GM18526 (cell line): ENCODE measurements around the gene FAM118A.

Source experiments
- POLR2A ChIP-seq: IDR thresholded peaks from 3 replicates; pipeline ENCODE4 v1.6.1; 2011; ENCODE audit not compliant: insufficient read length; ENCODE audit errors: extremely low read depth

FAM118A gene

DNA sequence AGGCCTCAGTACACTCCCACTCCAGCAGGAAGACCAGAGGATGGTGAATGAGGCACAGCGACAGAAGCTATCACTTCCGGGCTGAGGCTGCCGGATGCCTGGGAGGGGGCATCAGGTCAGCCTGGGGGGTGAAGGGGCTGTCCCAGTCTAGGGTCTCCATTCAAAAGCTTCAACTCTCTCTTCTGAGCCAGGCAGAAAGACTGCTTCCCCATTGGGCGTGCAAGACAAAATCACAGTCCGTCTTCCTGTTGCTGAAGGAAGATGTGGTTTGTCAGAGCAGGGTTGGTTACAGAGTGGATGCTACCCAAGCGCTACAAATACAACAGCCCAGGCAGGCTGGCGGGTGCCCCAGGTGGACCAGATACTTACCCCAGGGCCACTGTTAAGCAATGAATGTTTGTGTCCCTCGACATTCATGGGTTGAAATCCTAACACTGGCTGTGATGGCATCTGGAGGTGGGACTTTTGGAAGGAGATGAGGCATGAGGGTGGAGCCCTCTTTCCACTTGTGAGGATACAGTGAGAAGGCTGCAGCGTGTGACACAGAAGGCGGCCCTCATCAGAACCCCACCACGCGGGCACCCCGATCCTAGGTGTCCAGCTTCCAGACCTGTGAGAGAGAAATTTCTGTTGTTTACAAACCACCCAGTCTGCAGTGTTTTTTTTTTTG, 13.0 kb upstream of the FAM118A start:
- TF ChIP-seq POLR2A = no peak

DNA sequence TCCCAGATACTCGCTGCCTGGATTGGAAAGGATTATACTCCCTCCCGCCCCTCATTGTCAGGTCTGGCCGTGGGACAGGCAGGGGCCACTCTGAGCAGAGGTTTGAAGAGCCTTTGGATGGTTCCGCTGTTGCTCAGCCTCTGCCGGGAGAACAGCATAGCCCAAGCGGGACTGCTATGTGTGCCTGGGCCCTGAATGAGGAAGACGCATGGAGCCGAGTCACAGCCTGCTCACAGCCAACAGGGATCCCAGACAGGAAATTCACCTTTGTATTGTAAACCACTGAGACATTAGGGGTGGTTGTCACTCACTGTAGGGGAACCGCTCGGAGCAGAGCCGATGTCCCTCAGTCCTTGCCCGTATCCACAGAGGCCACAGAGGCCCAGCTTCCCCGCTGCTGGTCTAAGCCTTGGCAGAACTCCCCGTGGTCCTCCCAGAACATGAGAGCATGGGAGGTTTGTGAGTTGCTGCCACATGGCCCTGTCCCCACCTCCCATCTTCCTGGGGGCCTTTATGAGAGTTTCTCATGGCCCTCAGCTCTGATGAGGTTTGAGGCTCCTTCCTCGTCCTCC, 10.7 kb upstream of the FAM118A start:
- TF ChIP-seq POLR2A = no peak

DNA sequence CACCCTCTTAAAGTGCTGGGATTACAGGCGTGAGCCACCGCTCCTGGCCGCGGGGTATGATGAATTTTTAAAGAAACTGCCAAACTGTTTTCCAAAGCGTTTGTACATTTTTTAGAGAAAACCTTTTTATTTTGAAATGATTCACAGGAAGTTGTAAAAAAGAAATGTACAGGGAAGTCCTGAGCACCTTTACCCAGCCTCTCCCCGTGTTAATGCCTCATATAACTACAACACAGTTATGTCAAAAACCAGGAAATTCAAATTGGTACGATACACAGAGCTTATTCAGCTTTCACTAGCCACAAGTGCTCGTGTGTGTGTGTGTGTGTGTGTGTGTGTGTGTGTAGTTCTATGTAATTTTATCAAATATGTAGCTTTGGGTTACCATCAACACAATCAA, 7.0 kb upstream of the FAM118A start:
- TF ChIP-seq POLR2A = no peak

DNA sequence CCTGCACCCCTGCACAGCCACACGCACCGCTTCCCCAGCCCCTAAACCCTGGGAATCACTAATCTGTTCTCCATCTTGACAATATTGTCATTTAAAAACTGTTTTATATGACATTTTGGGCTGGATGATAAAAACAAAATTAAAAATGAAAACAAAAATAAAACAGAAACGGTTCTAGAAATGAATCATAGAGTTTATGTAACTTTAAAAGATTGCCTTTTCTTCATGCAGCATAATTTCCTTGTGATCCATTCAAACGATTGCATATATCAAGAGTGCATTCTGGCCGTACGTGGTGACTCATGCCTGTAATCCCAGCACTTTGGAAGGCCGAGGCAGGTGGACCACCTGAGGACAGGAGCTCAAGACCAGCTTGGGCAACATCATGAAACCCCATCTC, 6.6 kb upstream of the FAM118A start:
- no peak for TF ChIP-seq POLR2A

DNA sequence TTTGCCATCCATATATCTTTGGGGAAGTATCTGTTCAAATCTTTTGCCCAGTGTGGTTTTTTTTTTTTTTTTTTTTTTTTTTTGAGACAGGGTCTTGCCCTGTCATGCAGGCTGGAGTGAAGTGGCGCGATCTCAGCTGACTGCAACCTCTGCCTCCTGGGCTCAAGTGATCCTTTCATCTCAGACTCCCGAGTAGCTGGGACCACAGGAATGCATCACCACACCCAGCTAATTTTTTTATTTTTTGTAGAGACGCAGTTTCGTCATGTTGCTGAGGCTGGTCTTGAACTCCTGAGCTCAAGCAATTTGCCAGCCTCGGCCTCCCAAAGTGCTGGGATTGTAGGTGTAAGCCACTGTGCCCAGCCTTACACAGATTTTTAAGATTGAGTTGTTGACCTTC, 4.8 kb upstream of the FAM118A start:
- TF ChIP-seq POLR2A = no peak

DNA sequence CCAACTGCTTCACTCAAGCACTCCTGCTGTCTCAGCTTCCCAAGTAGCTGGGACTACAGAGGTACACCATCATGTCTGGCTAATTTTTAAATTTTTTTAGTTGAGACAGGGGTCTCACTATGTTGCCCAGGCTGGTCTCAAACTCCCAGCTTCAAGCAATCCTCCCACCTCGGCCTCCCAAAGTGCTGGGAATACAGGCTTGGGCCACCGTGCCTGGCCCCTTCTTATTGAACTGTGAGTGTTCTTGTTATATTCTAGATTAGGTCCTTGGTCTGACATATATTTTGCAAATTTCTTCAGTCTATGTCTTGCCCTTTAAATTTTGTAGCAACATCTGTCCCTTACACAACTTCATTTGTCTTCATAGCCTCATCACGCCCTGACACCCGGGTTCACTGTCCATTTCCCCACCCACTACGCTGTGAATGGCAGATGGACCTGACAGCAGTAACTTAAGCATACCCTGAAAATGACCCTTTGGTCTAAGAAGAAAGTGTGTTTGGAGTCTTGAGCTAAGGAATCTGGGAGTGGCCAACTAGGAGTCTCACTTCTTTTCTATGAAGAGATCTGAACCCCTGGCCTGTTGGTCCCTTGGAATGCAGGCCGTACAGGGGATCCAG, 4.2 kb upstream of the FAM118A start:
- TF ChIP-seq POLR2A = no peak

DNA sequence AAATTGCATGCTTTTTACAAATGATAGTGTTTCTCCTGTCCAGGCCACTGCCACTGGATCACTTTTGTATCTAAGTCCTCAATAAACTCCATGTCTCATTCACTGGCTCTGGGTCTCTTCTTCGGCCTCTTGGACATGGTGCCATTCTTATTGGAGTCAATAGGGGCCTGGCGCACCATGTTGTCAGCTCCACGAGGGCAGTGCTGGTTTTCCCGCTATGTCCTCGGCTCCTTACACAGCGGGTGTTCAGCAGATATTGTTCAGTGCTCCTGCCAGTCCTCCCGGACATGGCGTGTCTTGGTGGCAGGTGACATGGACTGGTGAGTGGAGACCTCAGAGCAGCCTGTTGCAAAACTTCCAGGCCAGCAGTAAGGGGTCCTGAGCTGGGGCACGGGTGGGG, 3.6 kb upstream of the FAM118A start:
- TF ChIP-seq POLR2A = no peak

DNA sequence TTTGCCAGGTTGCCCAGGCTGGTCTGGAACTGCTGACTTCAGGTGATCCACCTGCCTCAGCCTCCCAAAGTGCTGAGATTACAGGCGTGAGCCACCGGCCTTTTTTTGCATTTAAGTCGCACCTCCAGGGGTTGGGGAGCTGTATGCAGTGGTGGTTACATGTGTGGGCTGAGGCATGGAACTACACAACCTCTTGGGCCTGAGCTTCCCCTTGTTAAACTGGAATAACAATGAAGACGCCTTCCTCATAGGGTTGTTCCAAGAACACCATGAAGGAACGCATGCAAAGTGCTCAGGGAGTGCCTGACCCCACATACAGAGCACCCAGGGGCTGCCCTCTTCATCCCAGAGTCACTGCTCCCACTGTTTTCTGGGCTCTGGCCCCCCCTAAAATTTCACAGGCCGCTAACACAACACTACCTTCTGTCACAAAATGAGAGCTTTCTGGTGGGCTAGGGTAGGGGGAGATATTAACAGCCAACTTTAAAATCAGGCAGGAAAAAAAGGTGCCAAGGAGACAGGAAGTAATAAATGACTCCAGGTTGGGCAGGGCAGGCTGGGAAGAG, 1.3 kb upstream of the FAM118A start:
- no peak for TF ChIP-seq POLR2A

DNA sequence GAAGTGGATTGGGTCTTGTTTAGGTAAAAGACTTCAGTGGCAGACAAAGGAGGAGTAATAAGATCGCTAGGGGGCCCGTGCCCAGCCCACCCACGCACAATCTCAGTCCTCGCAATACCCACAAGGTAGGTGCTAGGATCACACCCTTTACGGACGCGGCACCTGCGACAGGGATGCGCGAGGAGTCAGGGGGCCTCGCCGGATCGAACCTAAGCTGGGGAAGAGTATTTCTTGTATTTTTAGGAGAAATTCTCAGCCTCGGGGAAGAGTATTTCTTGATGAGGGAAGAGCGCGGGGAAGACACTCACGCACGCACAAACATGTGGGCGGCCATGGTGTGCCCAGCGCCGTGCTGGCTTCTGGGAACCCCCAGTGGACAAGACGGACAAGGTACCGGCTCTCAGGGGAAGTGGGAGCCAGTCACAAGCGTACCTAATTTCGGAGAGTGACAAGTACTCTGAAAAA, 745 bp upstream of the FAM118A start:
- TF ChIP-seq POLR2A = no peak

DNA sequence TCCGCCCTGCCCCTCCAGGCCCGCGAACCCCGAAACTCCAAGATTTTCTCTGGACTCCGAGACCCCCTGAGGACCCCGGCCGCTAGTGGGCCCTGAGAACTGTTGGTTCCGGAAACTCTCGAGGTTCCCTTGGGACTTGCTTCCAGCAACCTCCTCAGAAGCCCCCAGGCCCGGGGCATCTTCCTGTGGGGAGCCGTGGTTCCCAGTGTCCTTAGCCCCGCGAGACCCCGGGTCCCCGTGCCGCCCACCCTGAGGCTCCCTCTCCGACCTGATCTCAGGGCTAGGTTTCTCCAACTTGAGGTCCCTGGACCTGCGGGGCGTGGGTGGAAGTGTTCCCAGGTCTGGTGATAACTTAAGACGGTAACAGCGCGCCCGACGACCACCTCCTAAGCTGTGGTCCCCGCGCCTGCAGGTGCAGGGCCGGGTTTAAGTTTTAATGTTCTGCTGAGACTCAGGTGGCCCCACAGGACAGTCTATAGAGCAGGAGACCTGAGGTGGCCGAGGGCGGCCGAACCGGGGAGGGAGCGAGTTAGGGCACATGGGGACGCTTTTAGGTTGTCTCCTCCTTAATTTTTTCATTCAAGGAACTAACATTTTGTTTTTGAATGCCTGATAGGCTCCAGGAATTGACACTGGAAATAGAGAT, 720 bp downstream of the FAM118A start:
- TF ChIP-seq POLR2A = no peak

DNA sequence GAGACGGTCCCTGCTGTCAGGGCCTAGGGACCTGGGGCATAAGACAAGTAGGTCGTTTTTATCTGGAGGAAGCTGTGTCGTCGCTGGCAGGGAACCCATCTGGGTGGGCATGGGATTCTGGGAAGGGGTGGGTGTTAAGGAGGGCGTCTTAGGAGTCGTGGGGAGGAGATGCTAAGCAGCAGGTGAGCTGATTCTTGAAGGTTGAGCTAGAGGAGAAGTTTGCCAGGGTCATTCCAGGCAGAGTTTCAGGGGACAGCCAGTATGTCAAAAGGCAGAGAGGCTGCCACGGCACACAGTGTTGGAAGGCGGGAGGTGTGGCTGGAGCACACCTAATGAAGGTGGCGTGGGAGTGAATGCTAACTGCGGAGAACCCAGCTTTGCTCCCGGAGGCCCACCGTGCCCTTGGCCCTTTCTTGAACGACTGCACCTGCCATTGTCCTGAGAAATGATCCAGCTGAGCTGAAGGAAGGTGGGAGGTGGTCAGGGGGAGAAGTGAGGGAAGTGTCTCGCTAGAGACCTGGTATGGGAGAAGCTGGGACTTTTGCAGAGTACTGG, 1.3 kb downstream of the FAM118A start:
- no peak for TF ChIP-seq POLR2A

DNA sequence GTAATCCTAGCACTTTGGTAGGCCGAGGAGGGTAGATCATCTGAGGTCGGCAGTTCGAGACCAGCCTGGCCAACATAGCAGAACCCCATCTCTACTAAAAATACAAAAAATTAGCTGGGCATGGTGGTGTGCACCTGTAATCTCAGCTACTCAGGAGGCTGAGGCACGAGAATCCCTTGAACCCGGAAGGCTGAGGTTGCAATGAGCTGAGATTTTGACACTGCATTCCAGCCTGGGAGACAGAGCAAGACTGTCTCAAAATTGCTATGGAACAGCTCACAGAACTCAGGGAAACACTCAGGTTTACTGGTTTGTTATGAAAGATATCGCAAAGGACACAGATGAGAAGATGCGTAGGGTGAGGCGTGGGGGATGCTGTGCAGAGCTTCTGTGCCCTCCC, 2.7 kb downstream of the FAM118A start:
- TF ChIP-seq POLR2A = no peak

DNA sequence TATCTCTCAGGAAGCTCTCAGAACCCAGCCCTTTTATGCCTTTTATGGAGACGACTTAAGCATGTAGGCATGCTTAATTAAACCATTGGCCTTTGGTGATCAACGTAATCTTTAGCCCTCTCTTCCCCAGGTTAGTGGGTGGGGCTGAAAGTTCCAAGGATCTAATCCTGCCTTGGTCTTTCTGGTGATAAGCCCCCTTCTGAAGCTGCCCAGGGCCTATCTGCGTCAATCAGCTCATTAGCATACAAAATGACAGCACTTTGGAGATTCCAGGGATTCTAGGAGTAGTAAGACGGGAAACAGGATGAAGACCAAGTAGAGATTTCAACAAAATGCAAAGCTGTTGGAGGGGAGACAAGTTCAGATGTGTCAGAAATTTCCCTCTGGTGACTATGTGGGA, 3.1 kb downstream of the FAM118A start:
- TF ChIP-seq POLR2A = no peak

DNA sequence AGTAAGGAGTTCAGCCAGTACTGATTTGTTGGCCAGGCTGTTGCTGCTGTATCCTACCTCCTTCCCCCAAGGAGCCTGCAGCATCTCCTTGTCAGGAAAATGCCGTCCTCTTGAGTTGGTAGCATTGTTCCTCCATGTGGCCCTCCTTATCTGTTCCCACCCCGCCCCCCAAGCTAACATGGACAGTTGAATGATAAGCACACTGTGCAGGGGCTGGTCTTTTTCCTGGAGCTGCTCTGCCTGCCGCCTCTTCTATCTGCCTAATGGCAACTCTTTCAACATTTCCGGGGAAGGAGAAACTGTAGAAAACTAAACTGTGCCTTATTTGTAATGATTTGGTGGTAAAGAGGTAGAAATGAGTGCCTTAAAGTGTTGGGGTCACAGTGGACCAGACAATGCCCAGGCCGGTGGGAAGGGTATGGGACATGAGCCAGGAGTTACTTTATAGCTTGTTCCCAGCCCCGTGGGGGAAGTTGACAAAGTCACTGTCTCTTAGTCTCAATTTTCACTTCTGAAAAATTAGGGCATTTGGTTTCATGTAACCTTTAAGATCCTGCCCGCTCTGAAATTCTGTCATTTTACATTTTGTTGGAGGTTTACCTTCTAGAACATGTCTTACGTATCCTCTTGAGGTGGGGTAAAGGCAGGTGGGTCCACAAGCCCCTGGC, 4.5 kb downstream of the FAM118A start:
- TF ChIP-seq POLR2A = no peak

DNA sequence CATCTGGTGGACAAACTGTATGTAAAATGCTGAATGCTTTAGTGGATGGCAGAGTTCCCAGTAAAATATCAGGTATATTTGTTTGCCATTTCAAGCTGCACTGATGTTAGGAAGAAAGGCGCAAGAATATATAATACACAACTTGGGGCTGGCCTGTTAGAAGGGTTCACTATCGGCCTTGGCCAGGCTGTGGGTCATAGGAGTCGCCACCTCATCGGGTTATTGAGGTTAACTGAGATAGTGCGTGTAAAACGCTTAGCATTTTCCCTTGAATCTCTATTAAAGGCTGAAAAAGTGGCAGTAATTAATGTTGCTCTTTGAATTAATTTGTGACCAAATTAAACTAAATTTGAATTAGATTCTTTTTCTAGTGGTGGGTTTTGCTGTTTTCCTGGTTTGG, 5.1 kb downstream of the FAM118A start:
- no peak for TF ChIP-seq POLR2A
